OCI-LY1 (cell line): ENCODE measurements around the gene EEFSEC.

Source experiments
- H2AFZ ChIP-seq: fragments of 200-600 bp; sonication (generic), shearing (Covaris generic); 2 replicates; pipeline ENCODE4 v1.6.0; 2014; ENCODE audit warnings: antibody characterized with exemption, mild to moderate bottlenecking, low read length
- H3F3A ChIP-seq: fragments of 200-600 bp; sonication (generic), shearing (Covaris generic); 2 replicates; pipeline ENCODE4 v1.6.0; 2014; ENCODE audit warnings: mild to moderate bottlenecking, antibody characterized with exemption, low read length, moderate library complexity; ENCODE audit not compliant: insufficient read depth
- H3K27ac ChIP-seq: fragments of 200-600 bp; sonication (generic); 2 replicates; pipeline ENCODE4 v1.5.1; 2014; ENCODE audit warnings: low read length, mixed run types, mild to moderate bottlenecking, low read depth; ENCODE audit not compliant: poor library complexity, severe bottlenecking
- H3K27me3 ChIP-seq: fragments of 200-600 bp; sonication (generic); 2 replicates; pipeline ENCODE4 v1.6.0; 2014; ENCODE audit warnings: antibody characterized with exemption, mild to moderate bottlenecking, low read length, moderate library complexity; ENCODE audit not compliant: insufficient read depth
- H3K36me3 ChIP-seq: fragments of 200-600 bp; sonication (generic); 2 replicates; pipeline ENCODE4 v1.6.1; 2014; ENCODE audit warnings: mild to moderate bottlenecking, antibody characterized with exemption, low read length, moderate library complexity, mixed read lengths; ENCODE audit not compliant: insufficient read depth
- H3K4me1 ChIP-seq: fragments of 200-600 bp; sonication (generic); 2 replicates; pipeline ENCODE4 v1.5.1; 2014; ENCODE audit warnings: mild to moderate bottlenecking, low read length, moderate library complexity; ENCODE audit not compliant: insufficient read depth, severe bottlenecking
- H3K4me2 ChIP-seq: fragments of 200-600 bp; sonication (generic), shearing (Covaris generic); 2 replicates; pipeline ENCODE4 v1.6.1; 2014; ENCODE audit warnings: low read length
- H3K4me3 ChIP-seq: fragments of 200-600 bp; sonication (generic); 2 replicates; pipeline ENCODE4 v1.5.1; 2014; ENCODE audit warnings: low read length, low read depth, mild to moderate bottlenecking, mixed read lengths; ENCODE audit not compliant: poor library complexity, severe bottlenecking
- H3K79me2 ChIP-seq: fragments of 200-600 bp; shearing (Covaris generic); 2 replicates; pipeline ENCODE4 v1.6.1; 2016; ENCODE audit warnings: mixed run types, low read length, mixed read lengths; ENCODE audit not compliant: insufficient read depth
- H3K9ac ChIP-seq: fragments of 200-600 bp; sonication (generic), shearing (Covaris generic); 2 replicates; pipeline ENCODE4 v1.6.1; 2014; ENCODE audit warnings: mild to moderate bottlenecking, low read length, mixed read lengths
- H3K9me2 ChIP-seq: fragments of 200-600 bp; sonication (generic), shearing (Covaris generic); 2 replicates; pipeline ENCODE4 v1.6.1; 2014; ENCODE audit warnings: low read depth, mild to moderate bottlenecking, low read length, mixed read lengths
- H3K9me3 ChIP-seq: fragments of 200-600 bp; shearing (Covaris generic); 2 replicates; pipeline ENCODE4 v1.6.1; 2014; ENCODE audit warnings: low read length, mixed read lengths
- H4K20me1 ChIP-seq: fragments of 200-600 bp; sonication (generic), shearing (Covaris generic); 2 replicates; pipeline ENCODE4 v1.6.0; 2016; ENCODE audit warnings: mild to moderate bottlenecking, low read length; ENCODE audit not compliant: insufficient read depth
- CTCF ChIP-seq: fragments of 200-600 bp; sonication (generic), shearing (Covaris generic); IDR thresholded peaks from 2 replicates; pipeline ENCODE4 v1.5.1; 2017; ENCODE audit warnings: mild to moderate bottlenecking, antibody characterized with exemption, low read length, moderate library complexity, mixed read lengths
- EZH2 ChIP-seq: fragments of 200-600 bp; sonication (generic), shearing (Covaris generic); IDR thresholded peaks from 2 replicates; pipeline ENCODE4 v1.8.0; 2017; ENCODE audit warnings: borderline replicate concordance, mixed run types, mild to moderate bottlenecking, antibody characterized with exemption, low read length, moderate library complexity, mixed read lengths

Gene EEFSEC

GRCh38 chr3:128229106-128229857 is 76.0 kb downstream of the EEFSEC start:
- no peaks in the 10 kb centered on the region for H3K27me3 ChIP-seq
- no peaks in the 10 kb centered on the region for H3F3A ChIP-seq
- no peaks in the 10 kb centered on the region for H3K36me3 ChIP-seq
- no peak overlapping the region for H3K9ac ChIP-seq
- no peak overlapping the region for H3K4me3 ChIP-seq
- H3K79me2 ChIP-seq = no peaks in the 10 kb centered on the region
- H4K20me1 ChIP-seq = no peaks in the 10 kb centered on the region
- H2AFZ ChIP-seq = no peak overlapping the region
- no peaks in the 10 kb centered on the region for H3K9me2 ChIP-seq
- TF ChIP-seq CTCF = no peak
- TF ChIP-seq EZH2 = no peak
- no peak overlapping the region for H3K4me2 ChIP-seq
- no peaks in the 10 kb centered on the region for H3K4me1 ChIP-seq
- H3K27ac ChIP-seq = no peak overlapping the region
- no peaks in the 10 kb centered on the region for H3K9me3 ChIP-seq

GRCh38 chr3:128231606-128232005 is 78.3 kb downstream of the EEFSEC start:
- no peak for TF ChIP-seq EZH2
- no peak for TF ChIP-seq CTCF
- H3K79me2 ChIP-seq = no peaks in the 10 kb centered on the region
- H3K4me2 ChIP-seq = no peak overlapping the region
- H3K9me2 ChIP-seq = no peaks in the 10 kb centered on the region
- no peak overlapping the region for H3K27ac ChIP-seq
- H2AFZ ChIP-seq = no peak overlapping the region
- H3F3A ChIP-seq = no peaks in the 10 kb centered on the region
- no peaks in the 10 kb centered on the region for H4K20me1 ChIP-seq
- H3K27me3 ChIP-seq = no peaks in the 10 kb centered on the region
- H3K4me1 ChIP-seq = peaks cover 14% of the 10 kb centered on the region
- no peak overlapping the region for H3K9ac ChIP-seq
- no peaks in the 10 kb centered on the region for H3K36me3 ChIP-seq
- no peak overlapping the region for H3K4me3 ChIP-seq
- no peaks in the 10 kb centered on the region for H3K9me3 ChIP-seq

GRCh38 chr3:128232376-128233178 is 79.3 kb downstream of the EEFSEC start:
- no peak overlapping the region for H3K4me3 ChIP-seq
- no peaks in the 10 kb centered on the region for H3K27me3 ChIP-seq
- H3F3A ChIP-seq = no peaks in the 10 kb centered on the region
- no peaks in the 10 kb centered on the region for H3K9me3 ChIP-seq
- H3K27ac ChIP-seq = no peak overlapping the region
- peaks cover 17% of the 10 kb centered on the region for H3K4me1 ChIP-seq
- no peaks in the 10 kb centered on the region for H3K79me2 ChIP-seq
- no peak overlapping the region for H3K9ac ChIP-seq
- H3K36me3 ChIP-seq = no peaks in the 10 kb centered on the region
- no peak overlapping the region for H2AFZ ChIP-seq
- H3K9me2 ChIP-seq = no peaks in the 10 kb centered on the region
- TF ChIP-seq EZH2 (no peak), CTCF (no peak)
- no peaks in the 10 kb centered on the region for H4K20me1 ChIP-seq
- H3K4me2 ChIP-seq = no peak overlapping the region
